Glutamatergic neuron (in vitro differentiated cells): Measurements from ENCODE around the gene ZCWPW1. TPM values are rescaled to one million over a fixed set of nuclear protein-coding genes. Genes with fewer than 3 reads are reported as not detected.
A peak's percentile ranks its signal among the peaks of the same experiment; 100 is the strongest.

Experiments used
- DNase-seq: peaks from one replicate; pipeline ENCODE4 v3.0.0; 2022
- H3K27ac Mint-ChIP-seq: one replicate; pipeline ENCODE4 v1.8.0; 2020; ENCODE audit warnings: mild to moderate bottlenecking, mixed read lengths, inconsistent platforms; ENCODE audit not compliant: unreplicated experiment
- H3K27me3 Mint-ChIP-seq: one replicate; pipeline ENCODE4 v1.8.0; 2020; ENCODE audit warnings: mild to moderate bottlenecking, moderate library complexity, mixed read lengths, inconsistent platforms; ENCODE audit not compliant: unreplicated experiment
- H3K36me3 Mint-ChIP-seq: one replicate; pipeline ENCODE4 v1.8.0; 2020; ENCODE audit warnings: mild to moderate bottlenecking, mixed read lengths, inconsistent platforms; ENCODE audit not compliant: unreplicated experiment
- H3K4me1 Mint-ChIP-seq: one replicate; pipeline ENCODE4 v1.8.0; 2020; ENCODE audit warnings: mild to moderate bottlenecking, low read depth, mixed read lengths, inconsistent platforms; ENCODE audit not compliant: unreplicated experiment
- H3K4me3 Mint-ChIP-seq: one replicate; pipeline ENCODE4 v1.8.0; 2020; ENCODE audit warnings: mild to moderate bottlenecking, mixed read lengths, inconsistent platforms; ENCODE audit not compliant: unreplicated experiment
- H3K9me3 Mint-ChIP-seq: one replicate; pipeline ENCODE4 v1.8.0; 2020; ENCODE audit warnings: mild to moderate bottlenecking, moderate library complexity, mixed read lengths, inconsistent platforms; ENCODE audit not compliant: unreplicated experiment
- total RNA-seq: library from RNA; stranded (reverse); fragmentation: NEBNext Ultra II Directional; extraction: Animal tissue kit (Norgen Biotek cat#: 25700); gene quantifications from one replicate; pipeline ENCODE4 v1.2.1, GENCODE V29; 2021; ENCODE audit not compliant: unreplicated experiment
- TF ChIP-seq, protein P1 (sequence below): fragments of 200-600 bp; sonication (generic); IDR thresholded peaks from one replicate; pipeline ENCODE4 v1.5.0; 2021; ENCODE audit not compliant: partially characterized antibody, unreplicated experiment

Gene ZCWPW1
- total RNA-seq, 1 donor from 2014 or later: 1.8 TPM

DNA sequence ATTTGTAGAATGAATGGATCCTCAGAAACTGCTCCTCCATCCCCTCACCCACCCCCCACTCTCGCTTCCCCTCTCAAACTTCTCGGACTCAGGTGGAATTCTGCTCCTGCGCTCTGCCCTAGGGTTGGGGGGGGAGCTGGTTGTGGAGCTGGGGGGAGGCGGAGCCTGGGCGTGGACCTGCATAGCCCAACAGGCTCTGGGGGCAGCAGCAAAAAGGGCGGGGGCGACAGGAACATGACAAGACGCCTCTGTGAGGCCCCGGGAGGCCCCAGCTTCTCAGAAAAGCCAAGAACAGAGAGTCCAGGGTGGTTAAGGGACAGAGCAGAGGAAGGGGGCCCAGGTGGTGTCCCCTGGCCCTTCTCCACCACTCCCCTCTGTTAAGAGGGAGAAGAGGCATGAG lies 47.0 kb upstream of the ZCWPW1 start:
- TF ChIP-seq, protein P1, sequence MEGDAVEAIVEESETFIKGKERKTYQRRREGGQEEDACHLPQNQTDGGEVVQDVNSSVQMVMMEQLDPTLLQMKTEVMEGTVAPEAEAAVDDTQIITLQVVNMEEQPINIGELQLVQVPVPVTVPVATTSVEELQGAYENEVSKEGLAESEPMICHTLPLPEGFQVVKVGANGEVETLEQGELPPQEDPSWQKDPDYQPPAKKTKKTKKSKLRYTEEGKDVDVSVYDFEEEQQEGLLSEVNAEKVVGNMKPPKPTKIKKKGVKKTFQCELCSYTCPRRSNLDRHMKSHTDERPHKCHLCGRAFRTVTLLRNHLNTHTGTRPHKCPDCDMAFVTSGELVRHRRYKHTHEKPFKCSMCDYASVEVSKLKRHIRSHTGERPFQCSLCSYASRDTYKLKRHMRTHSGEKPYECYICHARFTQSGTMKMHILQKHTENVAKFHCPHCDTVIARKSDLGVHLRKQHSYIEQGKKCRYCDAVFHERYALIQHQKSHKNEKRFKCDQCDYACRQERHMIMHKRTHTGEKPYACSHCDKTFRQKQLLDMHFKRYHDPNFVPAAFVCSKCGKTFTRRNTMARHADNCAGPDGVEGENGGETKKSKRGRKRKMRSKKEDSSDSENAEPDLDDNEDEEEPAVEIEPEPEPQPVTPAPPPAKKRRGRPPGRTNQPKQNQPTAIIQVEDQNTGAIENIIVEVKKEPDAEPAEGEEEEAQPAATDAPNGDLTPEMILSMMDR: no peak
- peaks cover 5% of the 10 kb centered on the region for H3K27me3 Mint-ChIP-seq
- no peak overlapping the region for H3K27ac Mint-ChIP-seq
- H3K9me3 Mint-ChIP-seq: peaks cover 4% of the 10 kb centered on the region
- H3K36me3 Mint-ChIP-seq: no peaks in the 10 kb centered on the region
- H3K4me1 Mint-ChIP-seq: peaks cover 16% of the 10 kb centered on the region
- peak overlapping the region; percentile 66 for H3K4me3 Mint-ChIP-seq
- DNase-seq: peak; percentile 24

DNA sequence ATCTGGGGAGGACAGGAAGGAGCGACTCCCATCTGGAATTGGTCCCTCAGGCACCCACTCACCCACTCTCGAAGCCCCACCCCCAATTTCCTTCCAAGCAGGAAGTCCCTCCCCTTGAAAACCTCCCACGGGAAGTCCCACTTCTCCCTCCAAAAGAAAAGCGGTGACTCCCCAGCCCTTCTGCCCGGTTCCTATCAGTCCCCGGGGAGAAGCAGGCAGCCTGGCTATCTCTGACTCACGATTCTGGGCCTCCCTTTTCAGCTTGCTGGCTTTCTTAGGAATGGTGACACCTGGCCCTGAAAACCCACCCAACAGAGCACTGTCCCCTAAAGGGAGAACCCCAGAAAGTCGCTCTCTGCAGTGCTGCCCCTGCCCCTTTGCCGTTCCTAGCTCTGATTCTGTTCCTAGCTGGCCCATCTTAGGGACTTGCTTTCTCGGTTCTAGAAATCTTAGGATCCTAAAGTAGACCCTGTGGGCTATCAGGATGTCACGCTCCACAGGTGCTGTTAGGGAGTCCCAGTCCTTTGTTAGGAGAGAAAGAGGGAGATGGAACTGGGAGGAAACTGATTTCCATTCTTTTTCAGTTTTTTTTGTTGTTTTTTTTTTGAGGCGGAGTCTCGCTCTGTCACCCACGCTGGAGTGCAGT lies 44.5 kb upstream of the ZCWPW1 start:
- Mint-ChIP-seq H3K36me3 (no peaks in the 10 kb centered on the region), H3K27me3 (peaks cover 5% of the 10 kb centered on the region), H3K9me3 (peaks cover 2% of the 10 kb centered on the region), H3K27ac (no peak overlapping the region), H3K4me1 (peaks cover 12% of the 10 kb centered on the region), H3K4me3 (no peak overlapping the region)
- TF ChIP-seq, protein P1: no peak
- no peak for DNase-seq

DNA sequence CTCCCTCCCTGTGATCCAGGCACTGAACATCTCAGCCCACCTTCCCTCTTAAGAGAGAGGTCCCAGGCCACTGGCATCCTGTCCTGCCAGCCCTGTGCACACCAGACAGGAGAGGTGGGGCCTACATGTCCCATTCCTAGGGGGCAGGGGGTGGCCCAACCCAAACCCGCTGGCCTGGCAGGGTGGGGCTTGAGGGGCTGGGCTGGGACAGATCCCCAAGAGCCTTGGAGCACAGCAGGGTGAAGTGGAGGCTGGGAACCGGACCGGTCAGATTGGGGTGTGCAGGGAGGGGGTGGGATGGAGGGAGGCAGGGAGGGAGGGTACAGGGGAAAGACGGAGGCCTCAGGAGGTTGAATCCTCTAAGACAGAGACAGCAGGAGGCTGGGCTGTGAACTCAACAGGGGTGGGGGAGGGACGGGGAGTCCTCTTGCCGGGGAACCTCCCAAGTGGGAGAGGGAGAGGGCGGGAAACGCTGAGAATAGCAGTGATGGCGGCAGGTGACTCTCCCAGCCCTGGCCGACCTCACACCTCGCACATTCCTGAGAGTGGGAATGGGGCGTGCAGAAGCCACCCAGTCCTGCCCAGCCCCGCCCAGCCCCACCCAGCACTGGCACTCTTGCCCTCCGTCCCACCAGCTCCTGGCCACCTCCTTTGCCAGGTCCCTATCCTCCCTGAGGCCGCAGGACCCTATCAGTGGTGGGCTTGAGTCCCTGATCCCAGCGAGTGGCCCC lies 43.8 kb upstream of the ZCWPW1 start:
- Mint-ChIP-seq H3K4me1 (peaks cover 12% of the 10 kb centered on the region), H3K27me3 (peaks cover 5% of the 10 kb centered on the region), H3K36me3 (no peaks in the 10 kb centered on the region), H3K27ac (no peak overlapping the region), H3K4me3 (no peak overlapping the region), H3K9me3 (peaks cover 2% of the 10 kb centered on the region)
- DNase-seq: no peak
- TF ChIP-seq, protein P1: no peak

DNA sequence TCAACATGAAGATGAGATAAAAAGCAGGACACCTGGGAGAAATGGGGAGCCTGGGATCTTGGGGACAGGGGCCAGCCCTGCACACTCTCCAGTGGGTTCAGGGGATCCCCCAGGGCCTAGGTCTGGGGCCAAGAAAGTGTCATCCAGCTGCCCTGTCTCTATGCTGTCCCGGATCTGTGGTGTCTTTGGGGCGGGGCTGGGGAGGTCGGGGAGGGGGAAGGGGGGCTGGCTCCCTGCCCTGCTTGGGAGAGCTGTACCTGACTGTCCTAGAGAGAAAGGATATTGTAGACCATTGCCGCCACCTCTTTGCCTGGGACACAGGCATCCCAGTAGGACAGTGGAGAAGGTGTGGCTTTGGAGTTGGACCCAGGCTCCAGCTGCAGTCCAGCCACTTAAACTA lies 42.5 kb upstream of the ZCWPW1 start:
- Mint-ChIP-seq H3K9me3 (peaks cover 2% of the 10 kb centered on the region), H3K27me3 (peaks cover 5% of the 10 kb centered on the region), H3K36me3 (no peaks in the 10 kb centered on the region), H3K4me1 (peaks cover 10% of the 10 kb centered on the region), H3K4me3 (no peak overlapping the region), H3K27ac (no peak overlapping the region)
- TF ChIP-seq, protein P1: no peak
- DNase-seq: no peak
